Esophagus muscularis mucosa (tissue), 3 donors: Measurements from ENCODE around the gene BICD2.

Experiments
- POLR2AphosphoS5 ChIP-seq, 2 donors: sonication (generic); formaldehyde crosslinking; IDR thresholded peaks; one replicate each; pipeline ENCODE4 v1.6.1; 2017; ENCODE audit warnings: antibody characterized with exemption in 2 of 2
- TF ChIP-seq, protein P1 (sequence below), 3 experiments: fragments of 200-600 bp in 2 of 3; fragments of 450-650 bp in 1 of 3; sonication (generic) in 2 of 3; IDR thresholded peaks; one replicate each; pipeline ENCODE4 v1.5.1; 2017 to 2019; ENCODE audit warnings: antibody characterized with exemption in 3 of 3, mild to moderate bottlenecking in 2 of 3, moderate library complexity in 1 of 3

GRCh38 chr9:92714016-92714415, 50.6 kb downstream of the BICD2 start:
- no peak for TF ChIP-seq POLR2AphosphoS5 (IDR thresholded peaks at IDR 0.05)
- TF ChIP-seq, protein P1, sequence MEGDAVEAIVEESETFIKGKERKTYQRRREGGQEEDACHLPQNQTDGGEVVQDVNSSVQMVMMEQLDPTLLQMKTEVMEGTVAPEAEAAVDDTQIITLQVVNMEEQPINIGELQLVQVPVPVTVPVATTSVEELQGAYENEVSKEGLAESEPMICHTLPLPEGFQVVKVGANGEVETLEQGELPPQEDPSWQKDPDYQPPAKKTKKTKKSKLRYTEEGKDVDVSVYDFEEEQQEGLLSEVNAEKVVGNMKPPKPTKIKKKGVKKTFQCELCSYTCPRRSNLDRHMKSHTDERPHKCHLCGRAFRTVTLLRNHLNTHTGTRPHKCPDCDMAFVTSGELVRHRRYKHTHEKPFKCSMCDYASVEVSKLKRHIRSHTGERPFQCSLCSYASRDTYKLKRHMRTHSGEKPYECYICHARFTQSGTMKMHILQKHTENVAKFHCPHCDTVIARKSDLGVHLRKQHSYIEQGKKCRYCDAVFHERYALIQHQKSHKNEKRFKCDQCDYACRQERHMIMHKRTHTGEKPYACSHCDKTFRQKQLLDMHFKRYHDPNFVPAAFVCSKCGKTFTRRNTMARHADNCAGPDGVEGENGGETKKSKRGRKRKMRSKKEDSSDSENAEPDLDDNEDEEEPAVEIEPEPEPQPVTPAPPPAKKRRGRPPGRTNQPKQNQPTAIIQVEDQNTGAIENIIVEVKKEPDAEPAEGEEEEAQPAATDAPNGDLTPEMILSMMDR (IDR thresholded peaks at IDR 0.05): no peak
